GM18867 (cell line): ENCODE measurements around the gene FSTL5.
"Not testable (repeated sequence)": the region's sequence is repeated elsewhere in the genome, so short reads cannot be mapped to it uniquely, and the experiment has no call there.

Experiments used
- ATAC-seq: cut with Tn5 transposase; IDR thresholded peaks from one replicate; pipeline ENCODE4 v1.9.1; 2021; ENCODE audit warnings: mild to moderate bottlenecking, moderate library complexity; ENCODE audit not compliant: unreplicated experiment

Gene FSTL5

DNA sequence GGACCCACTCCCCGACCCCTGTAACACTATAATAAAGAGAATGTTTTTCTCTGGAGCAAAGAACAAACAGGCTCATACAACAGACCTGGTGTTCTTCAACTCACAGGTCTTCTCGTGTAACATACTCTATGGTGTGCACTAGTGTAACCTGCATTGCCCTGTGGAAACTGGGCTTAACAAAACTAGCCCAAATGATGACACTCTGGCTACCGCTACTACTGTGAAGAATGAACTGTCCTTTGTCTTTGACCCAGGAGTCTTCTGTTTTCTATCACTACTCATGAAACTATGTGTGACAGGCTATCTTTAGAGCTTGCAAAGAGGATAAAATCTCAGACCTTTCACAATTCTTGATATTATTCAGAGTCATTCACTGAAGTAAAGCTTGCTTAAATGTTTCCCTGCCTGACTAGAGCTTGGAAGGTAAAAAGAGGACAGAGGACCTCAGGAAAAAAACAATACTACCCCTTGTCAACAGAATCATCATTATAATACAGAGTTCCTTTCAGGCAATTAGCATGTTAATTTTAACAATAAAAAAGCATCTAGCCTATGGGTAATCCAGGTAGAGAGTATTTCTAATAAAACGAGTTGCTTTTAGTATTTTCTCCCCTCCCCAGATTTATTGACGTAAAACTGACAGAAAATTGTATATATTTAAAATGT is 59.2 kb downstream of the FSTL5 start:
- ATAC-seq, result no peak

- not testable (repeated sequence) for ATAC-seq
Observed at GRCh38 chr4:162103908-162104307, 59.9 kb downstream of the FSTL5 start.

DNA sequence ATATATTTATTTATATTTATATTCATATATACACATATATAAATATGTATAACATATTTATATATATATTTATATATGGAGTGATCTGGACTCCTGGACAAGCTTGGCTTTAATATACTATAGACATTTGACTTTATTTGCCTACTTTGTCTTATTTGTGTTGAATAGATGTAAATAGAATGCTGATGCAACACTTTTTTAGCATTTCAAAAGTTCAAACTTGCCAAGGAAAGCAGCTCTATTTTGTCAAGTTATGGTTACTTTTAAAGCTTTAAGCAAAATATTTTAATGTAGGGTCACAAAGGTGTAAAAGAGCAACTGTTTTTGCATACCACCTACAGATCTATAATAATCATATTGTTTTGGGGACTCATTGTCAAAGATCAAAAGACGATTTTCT is 61.1 kb downstream of the FSTL5 start:
- ATAC-seq, result no peak

- ATAC-seq, result no peak
Observed at GRCh38 chr4:162101337-162101736, 62.5 kb downstream of the FSTL5 start.

- no peak for ATAC-seq
Observed at GRCh38 chr4:162075726-162076125, 88.1 kb downstream of the FSTL5 start.

- no peak for ATAC-seq
Observed at GRCh38 chr4:162061214-162061613, 102.6 kb downstream of the FSTL5 start.

GRCh38 chr4:162059656-162060055 is 104.1 kb downstream of the FSTL5 start:
- no peak for ATAC-seq

DNA sequence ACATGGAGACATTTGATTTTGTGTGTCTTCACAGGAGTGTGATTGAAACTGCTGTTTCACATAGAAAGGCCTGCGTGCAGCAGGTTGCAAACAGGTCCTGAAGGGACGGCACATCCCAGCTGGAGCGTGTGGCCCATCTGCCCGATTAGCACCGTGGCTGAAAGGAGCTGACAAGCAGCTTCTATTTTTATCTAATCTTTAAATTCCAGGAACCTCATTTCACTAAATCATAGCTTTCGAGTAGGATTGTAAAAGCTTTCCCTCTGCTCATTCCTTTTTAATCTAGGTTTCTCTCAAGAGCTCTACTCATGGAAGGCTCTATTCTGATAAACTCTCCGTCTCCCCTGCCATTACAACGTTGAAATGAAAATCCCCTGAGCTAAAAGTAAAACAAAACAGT is 106.8 kb downstream of the FSTL5 start:
- ATAC-seq, result no peak

GRCh38 chr4:162046135-162046534 is 117.7 kb downstream of the FSTL5 start:
- ATAC-seq, result no peak

DNA sequence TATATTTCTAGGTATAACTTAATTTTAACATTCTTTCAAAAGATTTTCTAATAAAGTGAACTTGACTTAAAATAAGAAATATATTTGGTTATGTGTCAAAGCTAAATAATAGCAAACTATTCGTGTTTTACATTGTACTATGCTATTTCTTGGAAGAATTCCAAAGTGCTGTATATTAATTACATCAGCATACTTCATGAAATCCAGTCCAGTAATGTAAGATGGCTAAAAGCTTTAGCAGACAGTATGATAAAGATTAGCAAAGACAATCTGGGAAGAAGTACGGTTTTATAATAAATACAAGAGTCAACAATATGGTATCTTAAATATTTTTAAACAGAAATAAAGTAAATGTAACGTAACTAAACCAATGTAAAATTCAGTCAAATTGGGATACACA is 125.7 kb downstream of the FSTL5 start:
- no peak for ATAC-seq

DNA sequence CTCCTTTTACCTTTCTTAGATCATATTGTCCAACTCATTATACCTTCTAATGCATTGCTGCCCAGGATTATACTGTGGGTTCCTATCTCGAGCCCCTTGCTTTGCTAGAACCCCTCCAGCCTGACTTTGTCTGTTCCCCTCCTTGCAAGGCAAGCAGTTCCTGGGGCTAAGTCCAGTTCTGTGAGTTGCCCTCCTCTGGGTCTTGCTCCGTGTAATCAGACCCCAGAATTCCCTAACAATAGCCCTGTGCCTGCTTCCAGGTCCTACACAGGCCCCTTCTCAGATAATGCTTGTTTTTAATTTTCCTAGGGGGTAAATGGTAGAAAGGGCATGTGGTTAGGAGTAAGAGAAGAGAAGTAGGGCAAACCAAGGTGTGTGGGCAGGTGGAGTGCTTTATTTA is 145.9 kb downstream of the FSTL5 start:
- ATAC-seq, result no peak

DNA sequence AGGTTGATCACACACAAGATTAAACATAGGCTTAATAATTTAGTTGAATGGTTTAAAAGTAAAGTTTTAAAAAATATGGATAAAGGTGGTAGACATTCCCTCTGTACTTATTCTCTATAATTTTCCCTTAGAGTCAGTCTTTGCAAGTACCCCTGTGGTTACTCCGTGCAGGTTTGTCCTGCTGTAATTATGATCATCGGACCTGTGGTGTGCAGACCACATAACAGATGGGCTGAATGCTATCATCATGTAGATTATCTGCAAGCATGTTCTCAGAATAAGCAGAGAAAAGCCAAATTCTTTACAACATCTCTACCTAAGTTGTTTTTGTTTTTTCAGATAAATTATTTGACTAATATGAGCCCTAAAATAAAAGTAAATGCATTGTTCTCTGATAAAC is 146.8 kb downstream of the FSTL5 start:
- ATAC-seq, result no peak

GRCh38 chr4:162016219-162016618 is 147.6 kb downstream of the FSTL5 start:
- no peak for ATAC-seq

GRCh38 chr4:162015090-162015489 is 148.7 kb downstream of the FSTL5 start:
- peak; percentile 36 for ATAC-seq

- no peak for ATAC-seq
Observed at GRCh38 chr4:162011089-162011488, 152.7 kb downstream of the FSTL5 start.

GRCh38 chr4:162010362-162010761 is 153.4 kb downstream of the FSTL5 start:
- peak; percentile 52 for ATAC-seq

DNA sequence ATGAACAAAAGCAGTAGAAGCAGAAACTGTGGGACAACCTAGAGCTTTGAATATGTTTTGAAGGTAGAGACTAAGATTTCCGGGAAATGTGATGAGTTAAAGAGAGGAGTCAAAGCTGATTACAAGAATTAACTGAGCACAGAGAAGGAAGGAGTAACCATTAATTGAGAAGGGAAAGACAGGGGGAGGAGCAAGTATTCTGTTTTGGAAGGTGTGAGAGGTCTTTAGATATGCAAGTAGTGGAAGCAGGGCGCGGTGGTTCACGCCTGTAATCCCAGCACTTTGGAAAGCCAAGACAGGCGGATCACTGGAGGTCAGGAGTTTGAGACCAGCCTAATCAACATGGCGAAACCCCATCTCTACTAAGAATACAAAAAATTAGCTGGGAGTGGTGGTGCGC is 171.5 kb downstream of the FSTL5 start:
- no peak for ATAC-seq

DNA sequence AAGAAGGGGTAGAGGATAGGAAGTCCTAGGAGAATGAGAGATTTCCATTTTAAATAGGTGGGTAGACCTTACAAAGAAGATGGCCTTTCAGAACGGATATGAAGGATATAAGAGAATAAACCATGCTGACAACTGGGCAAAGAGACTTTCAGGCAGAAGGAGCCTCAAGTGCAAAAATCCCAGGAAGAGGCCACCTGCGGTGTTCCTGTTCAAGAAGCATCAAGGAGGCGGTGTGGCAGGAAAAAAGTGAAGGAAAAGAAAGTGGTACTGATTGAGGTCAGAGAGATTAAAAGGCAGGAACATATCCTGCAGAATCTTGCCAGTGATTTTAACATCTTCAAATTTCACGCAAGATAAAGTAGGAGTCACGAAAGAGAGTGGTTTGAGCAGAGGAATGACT is 172.0 kb downstream of the FSTL5 start:
- ATAC-seq, result no peak

DNA sequence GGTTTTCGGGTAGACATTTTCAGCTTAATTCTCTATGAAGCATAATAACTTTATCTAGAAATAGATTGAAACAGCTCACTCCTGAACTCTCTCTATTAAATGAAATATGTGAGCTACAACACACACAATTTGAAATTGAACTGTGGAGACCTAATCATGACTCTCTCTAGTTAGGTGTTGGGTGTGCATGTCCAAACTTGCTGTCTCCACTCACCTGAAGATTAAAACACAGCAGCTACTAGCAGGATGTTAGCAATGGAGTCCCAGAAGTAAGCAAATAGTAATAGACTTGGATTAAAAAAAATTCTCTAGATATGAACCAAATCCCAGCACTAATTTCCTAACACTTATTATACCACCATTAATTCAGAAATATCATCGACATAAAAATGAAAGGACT is 173.1 kb downstream of the FSTL5 start:
- ATAC-seq, result no peak

GRCh38 chr4:161988946-161989345 is 174.9 kb downstream of the FSTL5 start:
- ATAC-seq, result no peak

DNA sequence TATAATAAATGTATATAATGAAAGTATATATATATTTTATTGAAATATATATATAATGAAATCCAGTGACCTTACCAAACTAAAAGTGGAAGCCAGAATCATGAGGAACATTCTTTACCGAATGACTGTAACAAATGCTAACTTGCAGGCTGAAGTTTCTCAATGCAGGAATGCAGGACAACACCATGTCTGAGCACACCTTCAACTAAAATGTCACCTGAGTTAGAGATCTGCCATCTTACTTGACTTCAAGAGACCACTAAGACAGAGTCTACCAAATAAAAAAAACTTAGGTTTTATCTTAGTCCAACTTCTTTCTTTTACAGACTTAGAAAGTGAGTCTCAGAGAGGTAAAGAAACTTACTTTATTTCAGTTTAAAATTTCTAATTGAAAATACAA is 176.2 kb downstream of the FSTL5 start:
- ATAC-seq, result no peak

DNA sequence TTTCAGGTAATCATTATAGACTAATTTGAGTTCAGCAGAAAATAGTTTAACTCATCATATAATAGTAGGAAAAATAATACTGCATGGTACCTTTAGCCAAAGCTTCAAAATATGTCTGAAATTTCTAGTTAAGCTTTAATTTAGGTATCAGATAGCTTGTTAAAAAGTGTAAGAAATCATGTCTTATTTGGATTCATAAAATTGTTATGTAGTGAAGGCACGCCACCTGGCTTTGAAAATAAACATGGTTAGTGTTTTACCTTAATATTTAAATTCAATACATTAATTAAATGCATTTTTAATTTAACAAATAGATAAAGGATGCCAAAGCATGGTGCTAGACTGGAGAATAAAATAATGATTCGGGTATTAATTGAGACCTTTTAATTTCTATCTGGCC is 211.4 kb downstream of the FSTL5 start:
- ATAC-seq, result no peak

DNA sequence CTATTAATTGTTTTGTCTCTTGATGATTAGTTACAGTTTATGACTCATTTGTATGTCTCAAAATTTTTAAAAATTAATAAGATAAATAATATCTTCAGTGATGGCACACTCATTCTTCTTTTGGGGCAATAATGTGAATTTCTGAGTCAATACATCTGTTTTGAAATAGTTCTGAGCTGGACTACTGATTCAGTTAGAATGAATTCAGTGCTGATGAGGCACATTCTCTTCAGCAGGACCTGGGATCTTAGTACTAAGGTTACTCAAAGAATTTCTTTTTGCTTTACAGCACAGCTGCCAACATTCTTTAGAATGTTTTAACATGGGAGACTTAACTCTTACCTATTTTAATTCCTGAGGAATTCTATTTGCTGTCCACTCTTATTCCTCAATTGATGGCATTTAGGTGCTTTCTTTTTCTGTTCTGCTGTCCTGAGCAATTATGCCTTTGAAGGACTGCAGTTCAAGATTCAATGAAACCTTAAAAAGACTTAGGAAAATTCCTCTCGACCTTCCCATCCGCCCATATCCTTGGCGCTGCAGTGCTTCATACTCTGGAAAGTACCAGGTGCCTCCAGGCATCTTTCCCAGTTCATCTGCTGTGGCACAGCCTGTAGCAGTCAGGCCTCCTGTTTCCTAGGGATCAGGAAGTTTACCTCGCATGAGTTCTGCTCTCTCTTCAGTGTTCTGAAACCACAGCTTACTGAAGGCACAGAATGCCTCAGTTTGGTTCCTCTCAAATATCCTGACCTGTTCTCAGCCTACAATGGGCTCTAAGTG is 213.7 kb downstream of the FSTL5 start:
- ATAC-seq, result no peak
